Stimulated activated CD8-positive, alpha-beta memory T cell treated with anti-CD3 and anti-CD28 coated beads, Interleukin-12 subunit alpha, Interleukin-12 subunit beta, amount 100 ng/mL, for 1 hour (primary cell): ENCODE data around the gene APEH.
"Not testable (repeated sequence)": the region's sequence is repeated elsewhere in the genome, so short reads cannot be mapped to it uniquely, and the experiment has no call there.

Experiments
- DNase-seq: peaks from one replicate; pipeline ENCODE4 v3.0.0-alpha.2; 2020; ENCODE audit warnings: low read depth

APEH gene

GRCh38 chr3:49668861-49669260 is 5.3 kb upstream of the APEH start:
- no peak for DNase-seq

DNA sequence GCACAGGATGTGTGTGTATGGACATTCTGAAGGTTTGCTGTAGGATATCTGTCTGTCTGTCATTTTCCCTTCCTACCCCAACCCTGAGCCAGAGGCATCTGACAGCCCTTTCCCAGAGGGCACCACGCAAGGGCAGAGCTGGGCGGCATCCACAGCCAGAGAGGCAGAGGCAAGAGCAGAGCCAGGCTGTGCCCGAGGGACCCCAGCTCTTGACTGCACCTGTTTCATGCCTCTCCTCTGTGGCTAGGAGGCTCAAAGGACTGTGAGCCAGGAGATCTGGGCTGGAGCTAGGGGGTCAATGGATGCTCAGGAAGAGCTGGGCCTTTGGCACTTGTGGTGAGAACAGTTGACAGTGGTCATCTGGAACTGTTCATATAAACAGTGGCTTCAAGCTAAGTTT is 4.8 kb upstream of the APEH start:
- DNase-seq, result no peak

DNA sequence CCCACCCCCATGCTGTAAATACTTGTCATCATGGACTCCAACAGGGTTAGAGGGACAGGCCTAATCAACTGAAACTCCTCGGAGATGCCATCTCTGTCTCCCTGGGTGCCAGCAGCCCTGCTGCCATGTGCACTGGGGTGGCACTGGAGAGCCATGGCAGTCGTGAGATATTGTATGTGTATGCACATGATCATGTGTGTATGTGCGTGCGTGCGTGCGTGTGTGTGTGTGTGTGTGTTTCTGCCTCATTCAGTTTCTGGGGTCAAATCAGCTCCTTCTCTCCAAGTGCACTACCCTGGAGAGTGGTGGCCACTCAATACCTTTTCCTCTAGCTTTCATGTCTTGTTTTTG is 3.2 kb upstream of the APEH start:
- DNase-seq, result no peak

- DNase-seq, result peak; percentile 53
Measured at GRCh38 chr3:49671291-49672288, 2.6 kb upstream of the APEH start.

GRCh38 chr3:49673121-49673714 is 933 bp upstream of the APEH start:
- DNase-seq, result no peak

GRCh38 chr3:49674497-49674983 is 389 bp downstream of the APEH start:
- no peak for DNase-seq

DNA sequence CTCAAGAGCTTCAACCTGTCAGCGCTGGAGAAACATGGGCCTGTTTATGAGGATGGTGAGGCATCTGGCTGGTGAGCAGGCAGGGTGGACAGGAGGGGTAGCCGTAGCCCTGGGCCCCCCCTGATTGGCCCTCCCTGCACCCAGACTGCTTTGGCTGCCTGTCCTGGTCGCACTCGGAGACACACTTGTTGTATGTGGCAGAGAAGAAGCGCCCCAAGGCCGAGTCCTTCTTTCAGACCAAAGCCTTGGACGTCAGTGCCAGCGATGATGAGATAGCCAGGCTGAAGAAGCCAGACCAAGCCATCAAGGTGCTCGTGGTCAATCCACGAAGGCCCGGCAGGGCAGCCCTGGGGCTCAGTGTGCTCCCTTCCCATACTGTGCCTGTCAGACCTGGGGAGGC is 1.8 kb downstream of the APEH start:
- no peak for DNase-seq

GRCh38 chr3:49680493-49681231 is 6.5 kb downstream of the APEH start:
- no peak for DNase-seq

DNA sequence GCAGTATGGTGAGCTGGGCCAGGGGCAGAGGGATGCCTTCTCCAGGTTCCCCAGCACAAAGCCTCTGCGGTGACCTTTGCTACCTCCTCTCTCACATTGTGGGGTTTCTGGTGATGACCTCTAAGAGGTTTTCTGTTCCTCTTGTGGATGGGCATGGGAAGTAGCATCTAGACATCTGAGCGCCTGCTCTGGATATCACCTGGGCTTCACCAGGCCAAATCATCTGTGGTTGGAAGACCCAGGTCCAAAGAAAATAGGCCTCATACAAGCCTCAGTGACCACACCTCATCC is 7.0 kb downstream of the APEH start:
- no peak for DNase-seq

DNA sequence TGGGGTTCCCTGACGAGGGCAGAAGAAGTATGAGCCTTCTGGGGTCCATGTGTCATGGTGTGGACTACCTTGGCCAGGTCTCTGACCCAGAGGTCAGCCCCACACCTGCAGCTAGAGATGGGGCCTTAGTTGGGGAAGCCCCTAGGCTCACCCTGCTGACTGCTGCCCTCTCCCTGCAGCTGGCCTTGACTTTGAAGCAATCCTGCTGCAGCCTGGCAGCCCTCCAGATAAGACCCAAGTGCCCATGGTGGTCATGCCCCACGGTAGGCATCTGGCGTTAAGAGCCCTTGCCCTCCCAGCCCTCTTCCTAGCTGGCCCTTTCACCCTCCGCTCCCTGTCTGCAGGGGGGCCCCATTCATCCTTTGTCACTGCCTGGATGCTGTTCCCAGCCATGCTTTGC is 7.4 kb downstream of the APEH start:
- no peak for DNase-seq

DNA sequence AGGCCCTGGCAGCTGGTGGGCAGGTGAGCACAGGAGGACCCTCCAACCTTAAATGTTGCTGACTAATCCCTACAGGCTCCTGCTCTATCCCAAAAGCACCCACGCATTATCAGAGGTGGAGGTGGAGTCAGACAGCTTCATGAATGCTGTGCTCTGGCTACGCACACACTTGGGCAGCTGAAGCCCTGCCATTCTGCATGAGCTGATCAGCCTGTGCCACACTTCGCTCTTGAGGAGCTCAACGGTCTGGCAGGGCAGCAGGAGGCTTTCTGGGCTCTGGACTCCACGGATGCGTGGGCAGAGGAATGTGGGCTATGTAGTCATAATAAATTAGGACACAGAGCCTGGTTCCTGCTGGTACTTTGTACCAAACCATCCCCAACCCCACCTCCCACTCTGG is 9.0 kb downstream of the APEH start:
- DNase-seq, result no peak

GRCh38 chr3:49684453-49684852 is 10.3 kb downstream of the APEH start:
- not testable (repeated sequence) for DNase-seq

- not testable (repeated sequence) for DNase-seq
Measured at GRCh38 chr3:49685103-49685502, 11.0 kb downstream of the APEH start.

DNA sequence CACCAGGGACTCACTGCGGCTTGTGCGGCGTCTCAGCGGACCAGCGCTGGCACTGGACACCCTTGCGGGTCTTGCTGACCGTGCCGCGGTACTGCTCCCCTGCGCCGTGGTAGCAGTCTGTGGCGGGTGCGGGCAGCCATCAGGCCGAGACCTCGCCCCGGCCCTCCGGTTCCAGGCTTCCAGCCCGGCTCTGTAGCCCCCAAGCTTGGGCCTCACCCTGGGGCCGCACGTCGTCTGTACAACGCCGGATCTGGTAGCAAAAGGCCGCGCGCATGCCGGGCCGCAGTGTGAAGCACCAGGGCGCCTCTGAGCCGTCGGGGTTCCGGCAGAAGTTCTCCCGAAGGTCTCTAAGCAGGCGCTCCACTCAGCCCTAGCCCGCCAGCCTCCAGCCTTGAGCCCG is 11.7 kb downstream of the APEH start:
- not testable (repeated sequence) for DNase-seq

GRCh38 chr3:49686346-49686745 is 12.2 kb downstream of the APEH start:
- DNase-seq, result not testable (repeated sequence)

- not testable (repeated sequence) for DNase-seq
Measured at GRCh38 chr3:49686769-49687423, 12.7 kb downstream of the APEH start.

- not testable (repeated sequence) for DNase-seq
Measured at GRCh38 chr3:49687424-49687795, 13.3 kb downstream of the APEH start.

DNA sequence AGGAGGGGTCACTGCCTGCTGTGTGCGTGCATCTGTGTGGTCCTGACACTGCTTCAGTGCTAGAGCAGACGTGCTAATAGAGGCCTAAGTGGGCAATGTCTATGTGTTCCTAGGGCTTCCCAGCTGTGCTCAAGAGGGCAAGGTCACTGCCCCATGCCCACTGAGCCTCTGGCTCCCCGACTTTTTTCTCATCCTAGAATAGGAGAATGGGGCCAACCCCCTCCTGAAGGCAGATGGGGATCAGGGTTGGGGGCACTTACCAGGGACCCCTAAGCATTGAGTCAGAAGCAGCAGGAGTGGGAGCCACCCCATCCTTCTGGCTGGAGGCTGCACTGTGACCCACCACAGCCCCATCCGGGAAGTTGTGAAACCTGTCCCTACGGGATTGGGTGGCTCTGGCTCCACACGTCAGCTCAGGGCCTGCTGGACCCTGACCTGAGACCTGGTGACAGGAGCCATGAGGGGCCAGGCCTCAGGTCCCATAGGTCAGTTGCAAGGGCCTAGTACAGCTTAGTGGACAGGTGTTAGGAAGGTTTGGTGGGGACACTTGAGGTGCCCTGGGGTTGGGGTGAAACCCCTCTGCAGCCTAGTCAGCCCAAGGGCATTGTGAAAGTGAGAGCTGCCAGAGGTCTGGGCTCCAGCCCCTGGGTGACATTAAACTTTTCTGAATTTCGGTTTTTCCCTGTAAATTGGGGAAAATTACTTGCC is 14.3 kb downstream of the APEH start:
- DNase-seq, result not testable (repeated sequence)

DNA sequence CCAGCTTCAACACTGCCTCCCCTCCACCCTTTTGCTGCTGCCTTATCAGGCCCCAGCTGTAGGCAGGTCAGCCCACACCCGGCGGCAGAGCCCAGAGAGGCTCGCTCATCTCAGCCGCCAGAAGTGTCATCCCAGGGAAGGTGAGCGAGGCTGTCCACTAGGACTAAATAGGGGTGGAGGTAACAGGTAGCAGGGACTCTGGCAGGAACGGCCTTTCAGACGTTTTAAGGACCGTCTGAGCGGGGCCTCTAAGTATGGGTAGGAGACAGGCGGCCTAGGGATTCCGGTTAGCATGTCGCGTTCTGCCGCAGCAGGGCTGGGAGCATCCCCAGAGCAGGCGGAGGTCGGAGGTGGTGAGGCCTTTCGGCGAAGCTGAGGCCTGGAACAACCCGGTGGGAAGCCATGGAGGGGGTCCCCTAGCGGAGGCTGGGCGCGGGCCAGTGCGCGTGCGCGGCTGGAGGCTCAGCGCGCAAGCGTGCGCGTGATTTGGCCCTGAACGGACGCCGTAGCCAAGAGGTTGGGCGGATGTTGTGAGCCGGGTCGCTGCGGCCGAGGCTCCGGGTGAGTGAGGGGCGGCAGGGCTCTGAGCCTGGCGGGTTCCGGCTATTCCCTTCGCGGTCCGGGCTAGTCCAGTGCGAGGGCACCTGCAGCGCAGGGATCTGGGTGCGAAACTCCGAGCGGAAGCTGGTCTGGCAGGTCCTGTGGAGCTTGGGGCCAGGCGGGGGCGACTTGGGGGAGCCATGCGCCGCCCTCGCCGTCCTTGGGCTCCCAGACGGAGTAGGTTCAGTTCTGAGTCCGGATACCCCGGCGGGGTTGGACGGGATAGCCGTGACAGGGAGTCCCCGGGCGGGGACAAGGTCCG is 15.1 kb downstream of the APEH start, which contains the start of the genes MST1 and RNF123:
Gene MST1 (minus strand): TSS at position 429 of the 862 bp plus-strand sequence. CDS start 783 bp downstream, outside the sequence.
Gene RNF123 (plus strand): TSS at position 512 of the 862 bp plus-strand sequence. CDS start 1,609 bp downstream, outside the sequence.
- peak; percentile 85 for DNase-seq

DNA sequence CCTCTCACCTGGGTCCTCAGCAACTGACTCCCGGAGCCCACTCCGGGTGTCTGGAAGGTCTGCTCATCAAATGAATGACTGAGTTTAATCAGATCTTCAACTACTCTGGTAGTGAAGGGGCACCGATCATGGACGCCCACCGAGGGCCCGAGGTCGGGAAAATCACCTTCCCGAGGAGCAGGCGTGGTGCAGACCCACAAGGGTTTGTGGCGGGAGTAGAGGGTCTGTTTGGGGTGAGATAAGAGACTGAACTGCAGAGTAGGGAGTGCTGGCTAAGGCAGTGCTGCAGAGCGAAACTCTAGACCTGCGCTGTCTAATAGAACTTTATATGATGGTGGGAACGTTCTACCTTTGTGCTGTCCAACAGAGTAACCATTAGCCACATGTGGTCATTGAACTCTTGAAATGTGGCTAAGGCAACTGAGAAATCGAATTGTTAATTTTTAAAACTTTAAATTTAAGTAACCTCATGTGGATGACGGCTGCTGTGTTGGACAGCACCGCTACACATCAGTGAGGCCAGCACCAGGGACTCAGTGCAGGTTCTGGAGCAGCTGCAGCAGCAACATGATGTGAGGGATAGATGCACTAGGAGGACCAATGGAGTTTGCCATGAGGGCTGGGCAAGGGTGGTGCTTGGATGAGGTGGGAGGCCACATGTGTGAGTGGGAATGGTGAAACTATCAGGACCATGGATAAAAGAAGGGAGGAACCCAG is 15.9 kb downstream of the APEH start:
- not testable (repeated sequence) for DNase-seq
